Measurements from ENCODE around the gene ATG5.

GRCh38 chr6:106270414-106270813, 55.1 kb downstream of the ATG5 start:
- TF ChIP-seq POLR2A (IDR thresholded peaks at IDR 0.05; ENCODE audit: low read length) (no peak), GATA1 (IDR thresholded peaks at IDR 0.05; ENCODE audit: low read depth, low read length) (no peak)
